Measurements from ENCODE around the gene LAMA3.

- no peak for TF ChIP-seq CTCF (IDR thresholded peaks at IDR 0.05; ENCODE audit: borderline replicate concordance, extremely low read depth, low read length, poor library complexity, severe bottlenecking)
- no peak for TF ChIP-seq EZH2 (IDR thresholded peaks at IDR 0.05; ENCODE audit: borderline replicate concordance, low read depth, low read length, severe bottlenecking)
Observed at GRCh38 chr18:23968638-23969604, 279.7 kb downstream of the LAMA3 start.

All from DND-41 (cell line).